Measurements from ENCODE around the gene ABI2. TPM values are rescaled to one million over a fixed set of nuclear protein-coding genes. Genes with fewer than 3 reads are reported as not detected.
A peak's percentile ranks its signal among the peaks of the same experiment; 100 is the strongest.

Gene ABI2
- polyA plus RNA-seq (2012; rRNA removed) = 47.1 and 51.5 TPM in 2 replicates
- polyA plus RNA-seq (2012; cell fraction: cytosol; rRNA removed) = 47.2 and 58.8 TPM in 2 replicates
- polyA plus RNA-seq (2012; cell fraction: nucleus; rRNA removed) = 63.4 and 87.1 TPM in 2 replicates

DNA sequence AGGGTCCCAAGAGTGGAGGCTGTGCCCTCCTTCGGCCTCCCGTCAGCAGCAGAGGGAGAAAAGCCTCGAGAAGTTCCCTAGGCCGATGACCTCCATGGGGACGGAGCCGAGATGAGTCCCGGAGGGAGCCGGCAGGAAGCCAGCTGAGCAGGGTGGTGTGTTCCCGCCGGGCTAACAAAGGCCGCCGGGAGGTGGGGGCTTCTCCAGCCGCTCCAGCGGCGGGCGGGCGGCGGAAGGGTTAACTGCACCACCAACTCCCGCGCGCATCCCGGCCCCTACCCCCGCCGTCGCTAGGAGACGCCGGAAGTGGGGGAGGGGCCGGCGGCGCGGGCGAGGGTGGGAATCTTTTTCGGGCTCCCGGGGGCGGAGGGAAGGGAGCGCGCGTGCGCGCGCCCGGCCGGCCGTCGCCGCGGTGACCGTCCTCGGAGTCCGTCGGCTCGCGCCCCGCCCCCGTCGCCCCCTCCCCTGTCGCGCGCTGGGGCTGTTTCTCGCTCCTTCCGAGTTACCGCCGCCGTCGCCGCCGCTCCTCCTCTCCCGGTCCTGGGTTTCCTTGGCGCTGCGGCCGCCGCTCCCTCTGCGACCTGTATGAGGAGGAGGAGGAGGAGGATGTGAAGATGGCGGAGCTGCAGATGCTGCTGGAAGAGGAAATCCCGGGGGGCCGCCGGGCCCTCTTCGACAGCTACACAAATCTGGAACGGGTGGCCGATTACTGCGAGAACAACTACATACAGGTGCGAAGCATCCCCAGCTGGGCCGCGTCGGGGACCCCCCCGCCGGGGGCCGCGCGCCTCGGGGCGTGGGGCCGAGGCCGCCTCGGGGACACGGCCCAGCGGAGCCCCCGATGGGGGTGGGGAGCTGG, at the start of gene ABI2:
Gene ABI2, plus strand, starts transcription at position 494 of the 859 bp plus-strand sequence. Its CDS starts 121 bp downstream, at position 615.
- ChIA-PET POLR2A (interaction anchor here (0.6 to 2.1 kb wide), 4 partner anchors 10 to 138 kb away, joined by 3 to 5 read pairs (median 3); partner anchors contain the start of gene CYP20A1), CTCF (interaction anchor here (0.8 to 1.5 kb wide), 3 partner anchors 9 to 89 kb away, joined by 3 read pairs; partner anchors contain the start of gene CYP20A1)
- peaks cover 35% of the 10 kb centered on the region for H4K20me1 ChIP-seq (ENCODE audit: insufficient read depth)
- peak within 1 kb of the TSS; percentile 85 to 90 for H3K4me3 ChIP-seq (ENCODE audit: low read depth in 2 of 2, low read length in 1 of 2)
- H3K9me2 ChIP-seq = no peaks in the 10 kb centered on the region
- peak within 1 kb of the TSS; percentile 86 for H3K4me2 ChIP-seq
- H3K36me3 ChIP-seq (replicated peaks in 1 of 2; ENCODE audit: control insufficient read depth in 1 of 2, insufficient read depth in 2 of 2, low read length in 1 of 2) = peaks cover 0 to 7% of the 10 kb centered on the region in 2 experiments
- peaks cover 49% of the 10 kb centered on the region for H3K79me2 ChIP-seq (ENCODE audit: insufficient read depth)
- under 1% methylated on average over 33 of the region's 98 CpGs for WGBS (ENCODE audit: low lambda C conversion rate)
- no peaks in the 10 kb centered on the region for H3K27me3 ChIP-seq (ENCODE audit: insufficient read depth)
- H2AFZ ChIP-seq (ENCODE audit: low read depth) = peak within 1 kb of the TSS; percentile 74
- H3K27ac ChIP-seq (ENCODE audit: low read depth in 2 of 2, low read length in 1 of 2) = peak within 1 kb of the TSS; percentile 96 to 97
- H3K4me1 ChIP-seq (ENCODE audit: control insufficient read depth in 1 of 2, insufficient read depth in 2 of 2, low read depth in 1 of 2, low read length in 1 of 2) = peaks cover 0 to 6% of the 10 kb centered on the region in 2 experiments; a peak in 3 of 4 replicates
- H3K9ac ChIP-seq = peak within 1 kb of the TSS; percentile 97
- H3K9me3 ChIP-seq = no peaks in the 10 kb centered on the region
- DNase-seq = peak; percentile 99
- peaks cover 32% of the 10 kb centered on the region for H3F3A ChIP-seq (replicated peaks; ENCODE audit: insufficient read depth)
- TF ChIP-seq RFX5 (IDR thresholded peaks at IDR 0.05; ENCODE audit: low read length) (no peak), FOXM1 (IDR thresholded peaks at IDR 0.05; ENCODE audit: low read depth) (0 out of 2 replicates have a peak, but pooled peaks have one; percentile 44), EP300 (IDR thresholded peaks at IDR 0.05; ENCODE audit: borderline replicate concordance in 1 of 2, low read depth in 1 of 2, low read length in 1 of 2) (peak in 1 of 2 experiments; percentile 57; a peak in 1 of 4 replicates), TCF12 (IDR thresholded peaks at IDR 0.05) (no peak), MEF2A (IDR thresholded peaks at IDR 0.05; ENCODE audit: borderline replicate concordance, low read depth) (no peak), TAF1 (IDR thresholded peaks at IDR 0.05; ENCODE audit: borderline replicate concordance, low read depth, low read length) (peak; percentile 28; the same call in 1 of the 2 replicates), TEAD4 (IDR thresholded peaks at IDR 0.05; ENCODE audit: borderline replicate concordance, insufficient read depth) (no peak), RXRA (IDR thresholded peaks at IDR 0.05; ENCODE audit: borderline replicate concordance, low read depth) (no peak), GATA2 (CRISPR knock-in tag; IDR thresholded peaks at IDR 0.05) (no peak), FOXJ3 (CRISPR knock-in tag; IDR thresholded peaks at IDR 0.05) (no peak), EZH2phosphoT487 (IDR thresholded peaks at IDR 0.05; ENCODE audit: borderline replicate concordance, low read depth) (no peak), RCOR1 (IDR thresholded peaks at IDR 0.05; ENCODE audit: low read length) (no peak), SIN3A (IDR thresholded peaks at IDR 0.05; ENCODE audit: borderline replicate concordance, low read depth, low read length) (peak; percentile 54; the same call in 1 of the 2 replicates), NFIC (IDR thresholded peaks at IDR 0.05; ENCODE audit: borderline replicate concordance) (no peak; the same call in 1 of the 2 replicates), POLR2AphosphoS5 (IDR thresholded peaks at IDR 0.05; ENCODE audit: low read depth, low read length) (peak; percentile 45), SMC3 (IDR thresholded peaks at IDR 0.05; ENCODE audit: low read depth, low read length) (0 out of 2 replicates have a peak, but pooled peaks have one; percentile 5), NRF1 (IDR thresholded peaks at IDR 0.05; ENCODE audit: low read depth, low read length) (peak; percentile 69)
- TF ChIP-seq, protein P1, sequence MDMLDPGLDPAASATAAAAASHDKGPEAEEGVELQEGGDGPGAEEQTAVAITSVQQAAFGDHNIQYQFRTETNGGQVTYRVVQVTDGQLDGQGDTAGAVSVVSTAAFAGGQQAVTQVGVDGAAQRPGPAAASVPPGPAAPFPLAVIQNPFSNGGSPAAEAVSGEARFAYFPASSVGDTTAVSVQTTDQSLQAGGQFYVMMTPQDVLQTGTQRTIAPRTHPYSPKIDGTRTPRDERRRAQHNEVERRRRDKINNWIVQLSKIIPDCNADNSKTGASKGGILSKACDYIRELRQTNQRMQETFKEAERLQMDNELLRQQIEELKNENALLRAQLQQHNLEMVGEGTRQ (IDR thresholded peaks at IDR 0.05; ENCODE audit: borderline replicate concordance, low read depth, low read length) = no peak
- TF ChIP-seq, protein P2, sequence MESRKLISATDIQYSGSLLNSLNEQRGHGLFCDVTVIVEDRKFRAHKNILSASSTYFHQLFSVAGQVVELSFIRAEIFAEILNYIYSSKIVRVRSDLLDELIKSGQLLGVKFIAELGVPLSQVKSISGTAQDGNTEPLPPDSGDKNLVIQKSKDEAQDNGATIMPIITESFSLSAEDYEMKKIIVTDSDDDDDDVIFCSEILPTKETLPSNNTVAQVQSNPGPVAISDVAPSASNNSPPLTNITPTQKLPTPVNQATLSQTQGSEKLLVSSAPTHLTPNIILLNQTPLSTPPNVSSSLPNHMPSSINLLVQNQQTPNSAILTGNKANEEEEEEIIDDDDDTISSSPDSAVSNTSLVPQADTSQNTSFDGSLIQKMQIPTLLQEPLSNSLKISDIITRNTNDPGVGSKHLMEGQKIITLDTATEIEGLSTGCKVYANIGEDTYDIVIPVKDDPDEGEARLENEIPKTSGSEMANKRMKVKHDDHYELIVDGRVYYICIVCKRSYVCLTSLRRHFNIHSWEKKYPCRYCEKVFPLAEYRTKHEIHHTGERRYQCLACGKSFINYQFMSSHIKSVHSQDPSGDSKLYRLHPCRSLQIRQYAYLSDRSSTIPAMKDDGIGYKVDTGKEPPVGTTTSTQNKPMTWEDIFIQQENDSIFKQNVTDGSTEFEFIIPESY (IDR thresholded peaks at IDR 0.05; ENCODE audit: borderline replicate concordance, low read depth) = no peak; the same call in 1 of the 2 replicates
- TF ChIP-seq, protein P3, sequence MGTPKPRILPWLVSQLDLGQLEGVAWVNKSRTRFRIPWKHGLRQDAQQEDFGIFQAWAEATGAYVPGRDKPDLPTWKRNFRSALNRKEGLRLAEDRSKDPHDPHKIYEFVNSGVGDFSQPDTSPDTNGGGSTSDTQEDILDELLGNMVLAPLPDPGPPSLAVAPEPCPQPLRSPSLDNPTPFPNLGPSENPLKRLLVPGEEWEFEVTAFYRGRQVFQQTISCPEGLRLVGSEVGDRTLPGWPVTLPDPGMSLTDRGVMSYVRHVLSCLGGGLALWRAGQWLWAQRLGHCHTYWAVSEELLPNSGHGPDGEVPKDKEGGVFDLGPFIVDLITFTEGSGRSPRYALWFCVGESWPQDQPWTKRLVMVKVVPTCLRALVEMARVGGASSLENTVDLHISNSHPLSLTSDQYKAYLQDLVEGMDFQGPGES (IDR thresholded peaks at IDR 0.05; ENCODE audit: low read depth, low read length) = no peak
- TF ChIP-seq, protein P4, sequence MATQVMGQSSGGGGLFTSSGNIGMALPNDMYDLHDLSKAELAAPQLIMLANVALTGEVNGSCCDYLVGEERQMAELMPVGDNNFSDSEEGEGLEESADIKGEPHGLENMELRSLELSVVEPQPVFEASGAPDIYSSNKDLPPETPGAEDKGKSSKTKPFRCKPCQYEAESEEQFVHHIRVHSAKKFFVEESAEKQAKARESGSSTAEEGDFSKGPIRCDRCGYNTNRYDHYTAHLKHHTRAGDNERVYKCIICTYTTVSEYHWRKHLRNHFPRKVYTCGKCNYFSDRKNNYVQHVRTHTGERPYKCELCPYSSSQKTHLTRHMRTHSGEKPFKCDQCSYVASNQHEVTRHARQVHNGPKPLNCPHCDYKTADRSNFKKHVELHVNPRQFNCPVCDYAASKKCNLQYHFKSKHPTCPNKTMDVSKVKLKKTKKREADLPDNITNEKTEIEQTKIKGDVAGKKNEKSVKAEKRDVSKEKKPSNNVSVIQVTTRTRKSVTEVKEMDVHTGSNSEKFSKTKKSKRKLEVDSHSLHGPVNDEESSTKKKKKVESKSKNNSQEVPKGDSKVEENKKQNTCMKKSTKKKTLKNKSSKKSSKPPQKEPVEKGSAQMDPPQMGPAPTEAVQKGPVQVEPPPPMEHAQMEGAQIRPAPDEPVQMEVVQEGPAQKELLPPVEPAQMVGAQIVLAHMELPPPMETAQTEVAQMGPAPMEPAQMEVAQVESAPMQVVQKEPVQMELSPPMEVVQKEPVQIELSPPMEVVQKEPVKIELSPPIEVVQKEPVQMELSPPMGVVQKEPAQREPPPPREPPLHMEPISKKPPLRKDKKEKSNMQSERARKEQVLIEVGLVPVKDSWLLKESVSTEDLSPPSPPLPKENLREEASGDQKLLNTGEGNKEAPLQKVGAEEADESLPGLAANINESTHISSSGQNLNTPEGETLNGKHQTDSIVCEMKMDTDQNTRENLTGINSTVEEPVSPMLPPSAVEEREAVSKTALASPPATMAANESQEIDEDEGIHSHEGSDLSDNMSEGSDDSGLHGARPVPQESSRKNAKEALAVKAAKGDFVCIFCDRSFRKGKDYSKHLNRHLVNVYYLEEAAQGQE (IDR thresholded peaks at IDR 0.05; ENCODE audit: low read depth, low read length) = peak; percentile 44; the same call in 1 of the 2 replicates
- TF ChIP-seq, protein P5, sequence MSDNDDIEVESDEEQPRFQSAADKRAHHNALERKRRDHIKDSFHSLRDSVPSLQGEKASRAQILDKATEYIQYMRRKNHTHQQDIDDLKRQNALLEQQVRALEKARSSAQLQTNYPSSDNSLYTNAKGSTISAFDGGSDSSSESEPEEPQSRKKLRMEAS (IDR thresholded peaks at IDR 0.05; ENCODE audit: low read depth) = peak; percentile 35; the same call in 1 of the 2 replicates
